PC-3 (cell line): Measurements from ENCODE around the gene EXOC6B. TPM values are rescaled to one million over a fixed set of nuclear protein-coding genes. Genes with fewer than 3 reads are reported as not detected.
A peak's percentile ranks its signal among the peaks of the same experiment; 100 is the strongest.

Source experiments
- ATAC-seq: fragments of 200-7000 bp; cut with Tn5 transposase; 2 replicates; pipeline ENCODE4 v1.9.1; 2020; ENCODE audit warnings: mild to moderate bottlenecking, moderate library complexity
- BruUV-seq: library from RNA; stranded (reverse); fragments of 400-500 nt; replicated peaks from 2 replicates; lab custom pipeline; 2021; lab: Mats Ljungman, UMichigan
- CTCF ChIA-PET: fragments of 300-600 bp; sonication (Branson Sonifier 250); formaldehyde crosslinking; loops from one replicate; lab custom pipeline; 2022; ENCODE audit warnings: antibody characterized with exemption; lab: Charles Lee
- POLR2A ChIA-PET: fragments of 300-600 bp; sonication (Branson Sonifier 250); formaldehyde crosslinking; loops from one replicate; lab custom pipeline; 2022; ENCODE audit warnings: antibody characterized with exemption; ENCODE audit not compliant: unreplicated experiment; lab: Charles Lee
- DNase-seq: peaks from one replicate; pipeline ENCODE4 v3.0.0-alpha.2; 2015
- H2AFZ ChIP-seq: fragments of 300-600 bp; sonication (generic); 2 replicates; pipeline ENCODE4 v1.6.0; 2016; ENCODE audit warnings: antibody characterized with exemption, low read length
- H3F3A ChIP-seq: fragments of 300-600 bp; sonication (generic); one replicate; pipeline ENCODE4 v1.6.0; 2017; ENCODE audit warnings: antibody characterized with exemption, low read length, control low read depth, mild to moderate bottlenecking; ENCODE audit not compliant: unreplicated experiment
- H3K27ac ChIP-seq: fragments of 300-600 bp; sonication (generic); 2 replicates; pipeline ENCODE4 v1.5.1; 2016; ENCODE audit warnings: mild to moderate bottlenecking, low read length
- H3K27me3 ChIP-seq: fragments of 300-600 bp; sonication (generic); 2 replicates; pipeline ENCODE4 v1.6.1; 2016; ENCODE audit warnings: low read length, mixed read lengths
- H3K36me3 ChIP-seq: fragments of 300-600 bp; sonication (generic); 2 replicates; pipeline ENCODE4 v1.6.1; 2016; ENCODE audit warnings: low read depth, mixed run types, low read length, mixed read lengths
- H3K4me1 ChIP-seq: fragments of 300-600 bp; sonication (generic); 2 replicates; pipeline ENCODE4 v1.5.1; 2016; ENCODE audit warnings: low read length; ENCODE audit not compliant: insufficient read depth
- H3K4me2 ChIP-seq: fragments of 300-600 bp; sonication (generic); 2 replicates; pipeline ENCODE4 v1.6.0; 2016; ENCODE audit warnings: low read length
- H3K4me3 ChIP-seq: fragments of 300-600 bp; sonication (generic); 2 replicates; pipeline ENCODE4 v1.5.1; 2016; ENCODE audit warnings: mild to moderate bottlenecking, low read length, mixed read lengths
- H3K79me2 ChIP-seq: fragments of 300-600 bp; sonication (generic); 2 replicates; pipeline ENCODE4 v1.6.1; 2017; ENCODE audit warnings: low read length, mixed read lengths
- H3K9ac ChIP-seq: fragments of 300-600 bp; sonication (generic); 2 replicates; pipeline ENCODE4 v1.6.0; 2016; ENCODE audit warnings: mild to moderate bottlenecking, low read length
- H3K9me2 ChIP-seq: fragments of 300-600 bp; sonication (generic); replicated peaks from 2 replicates; pipeline ENCODE4 v1.6.1; 2016; ENCODE audit warnings: mixed run types, low read length, mixed read lengths
- H3K9me3 ChIP-seq: fragments of 300-600 bp; sonication (generic); 2 replicates; pipeline ENCODE4 v1.6.1; 2016; ENCODE audit warnings: low read length, mixed read lengths
- H4K20me1 ChIP-seq: fragments of 300-600 bp; sonication (generic); 2 replicates; pipeline ENCODE4 v1.6.1; 2016; ENCODE audit warnings: low read length, mixed read lengths
- CTCF ChIP-seq: fragments of 300-600 bp; sonication (generic); conservative IDR thresholded peaks from 2 replicates; pipeline ENCODE4 v1.5.1; 2017; ENCODE audit warnings: antibody characterized with exemption, low read depth, mild to moderate bottlenecking, low read length
- EZH2 ChIP-seq: fragments of 300-600 bp; sonication (generic); IDR thresholded peaks from one replicate; pipeline ENCODE4 v1.6.1; 2017; ENCODE audit warnings: antibody characterized with exemption, mild to moderate bottlenecking, low read length; ENCODE audit not compliant: unreplicated experiment
- EZH2phosphoT487 ChIP-seq: fragments of 300-600 bp; sonication (generic); IDR thresholded peaks from 2 replicates; pipeline ENCODE4 v1.6.1; 2018; ENCODE audit warnings: mild to moderate bottlenecking, antibody characterized with exemption, low read length, borderline replicate concordance
- intact Hi-C: fragments of 100-400 bp; cut with micrococcal nuclease; formaldehyde crosslinking; loops from 2 replicates; pipeline ENCODE4 v1.9.0; 2023
- total RNA-seq: library from RNA; depleted of rRNA; stranded (reverse); fragments of >200 nt; gene quantifications from 2 replicates; pipeline ENCODE4 v1.2.3, GENCODE V29; 2014

The EXOC6B gene
- total RNA-seq, 1 experiment from 2014 or later, result 13.9 TPM

DNA sequence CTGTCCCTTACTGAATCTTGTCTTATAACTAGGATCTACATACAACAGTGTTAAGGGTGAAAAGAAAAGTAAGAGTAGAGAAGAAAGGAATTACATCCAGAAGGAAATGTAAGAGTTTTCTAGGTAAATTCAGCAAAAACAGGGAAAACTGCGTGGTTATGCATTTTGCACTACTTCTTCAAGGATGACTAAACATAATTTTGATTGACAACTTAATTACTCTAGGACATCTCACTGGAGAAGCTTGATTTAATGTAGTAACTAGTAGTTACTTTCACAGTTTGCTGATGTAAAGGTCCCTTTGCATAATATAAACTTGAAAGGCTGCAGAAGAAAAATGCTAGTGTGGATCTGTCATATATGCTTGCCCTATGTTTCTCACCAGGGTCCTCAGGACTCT lies 464.8 kb downstream of the EXOC6B start:
- Histone ChIP-seq H3K9ac (no peak overlapping the region), H3K9me3 (no peaks in the 10 kb centered on the region), H3K9me2 (no peaks in the 10 kb centered on the region), H3K79me2 (no peaks in the 10 kb centered on the region), H3K4me2 (no peak overlapping the region), H2AFZ (no peak overlapping the region), H3K27me3 (no peaks in the 10 kb centered on the region), H3K36me3 (no peaks in the 10 kb centered on the region), H3F3A (no peaks in the 10 kb centered on the region), H4K20me1 (no peaks in the 10 kb centered on the region), H3K4me1 (no peaks in the 10 kb centered on the region), H3K4me3 (no peak overlapping the region), H3K27ac (no peak overlapping the region)
- BruUV-seq, result no TSS peak
- TF ChIP-seq EZH2phosphoT487 (no peak), EZH2 (no peak), CTCF (no peak)
- POLR2A ChIA-PET, result interaction anchor here (0.6 kb wide), 1 partner anchor 1095 kb away, joined by 3 read pairs; no protein-coding TSS in a partner anchor
- intact Hi-C loops, result no loop called here
- no peak for ATAC-seq
- no peak for DNase-seq
- CTCF ChIA-PET, result no interaction called here

GRCh38 chr2:72350852-72351251 lies 475.0 kb downstream of the EXOC6B start:
- no peaks in the 10 kb centered on the region for H3K36me3 ChIP-seq
- H3K79me2 ChIP-seq, result no peaks in the 10 kb centered on the region
- H3F3A ChIP-seq, result no peaks in the 10 kb centered on the region
- H3K4me3 ChIP-seq, result no peak overlapping the region
- ChIA-PET POLR2A (no interaction called here), CTCF (no interaction called here)
- H3K4me1 ChIP-seq, result no peaks in the 10 kb centered on the region; the same call in 1 of the 2 replicates
- H2AFZ ChIP-seq, result no peak overlapping the region
- BruUV-seq, result no TSS peak
- ATAC-seq (peak; percentile 55; the same call in 1 of the 2 replicates), DNase-seq (peak; percentile 41)
- H3K9ac ChIP-seq, result no peak overlapping the region
- no peak overlapping the region for H3K27ac ChIP-seq
- no peaks in the 10 kb centered on the region for H3K9me3 ChIP-seq
- no peaks in the 10 kb centered on the region for H3K9me2 ChIP-seq
- H4K20me1 ChIP-seq, result no peaks in the 10 kb centered on the region
- H3K27me3 ChIP-seq, result no peaks in the 10 kb centered on the region
- intact Hi-C loops, result no loop called here
- no peak overlapping the region for H3K4me2 ChIP-seq
- TF ChIP-seq CTCF (no peak), EZH2 (no peak), EZH2phosphoT487 (no peak)

DNA sequence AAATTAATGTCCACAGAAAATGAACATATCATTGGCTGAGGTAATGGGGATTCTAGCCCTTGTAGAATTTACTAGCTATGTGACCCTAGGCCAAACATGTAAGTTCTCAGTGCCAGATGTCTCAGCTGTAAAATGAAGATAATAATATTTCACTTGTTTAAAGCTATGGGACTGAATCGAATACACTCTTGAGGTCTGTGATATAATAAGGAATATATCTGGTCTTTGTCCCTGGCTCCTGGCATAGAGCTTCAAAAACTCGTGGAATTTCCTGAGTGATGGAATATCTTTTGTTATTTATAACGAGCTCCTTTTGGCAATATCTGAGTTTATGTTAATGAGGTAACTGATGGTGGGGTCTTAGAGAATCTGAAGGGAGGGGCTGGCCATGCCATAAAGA lies 476.8 kb downstream of the EXOC6B start:
- no TSS peak for BruUV-seq
- no peak overlapping the region for H3K9ac ChIP-seq
- H3K79me2 ChIP-seq, result no peaks in the 10 kb centered on the region
- no peak overlapping the region for H2AFZ ChIP-seq
- no peak overlapping the region for H3K27ac ChIP-seq
- H4K20me1 ChIP-seq, result no peaks in the 10 kb centered on the region
- no peaks in the 10 kb centered on the region for H3K27me3 ChIP-seq
- POLR2A ChIA-PET, result no interaction called here
- TF ChIP-seq EZH2phosphoT487 (no peak), EZH2 (no peak), CTCF (no peak)
- no peaks in the 10 kb centered on the region for H3K9me2 ChIP-seq
- ATAC-seq, result no peak
- H3F3A ChIP-seq, result no peaks in the 10 kb centered on the region
- no peak for DNase-seq
- no peak overlapping the region for H3K4me3 ChIP-seq
- H3K4me2 ChIP-seq, result no peak overlapping the region
- H3K4me1 ChIP-seq, result no peaks in the 10 kb centered on the region; the same call in 1 of the 2 replicates
- intact Hi-C loops, result no loop called here
- H3K9me3 ChIP-seq, result no peaks in the 10 kb centered on the region
- CTCF ChIA-PET, result no interaction called here
- H3K36me3 ChIP-seq, result no peaks in the 10 kb centered on the region
